SK-N-SH (cell line): ENCODE measurements around the gene XRCC5. TPM values are rescaled to one million over a fixed set of nuclear protein-coding genes. Genes with fewer than 3 reads are reported as not detected.

Experiments
- CTCF ChIA-PET: fragments of 300-600, 350-600 bp; formaldehyde crosslinking; extraction: SDS; loops from one replicate; lab custom pipeline; 2021; lab: Yijun Ruan, JAX
- POLR2A ChIA-PET: fragments of 350-600 bp; sonication (Branson Sonifier 250); formaldehyde crosslinking; extraction: SDS; loops from one replicate; lab custom pipeline; 2020; ENCODE audit warnings: antibody characterized with exemption, inconsistent platforms; lab: Yijun Ruan, JAX
- DNase-seq: peaks from one replicate; pipeline ENCODE4 v3.0.0; 2012
- H2AFZ ChIP-seq: fragments of 200-600 bp; sonication (generic); 2 replicates; pipeline ENCODE4 v1.8.1; 2016; ENCODE audit warnings: antibody characterized with exemption, mild to moderate bottlenecking, low read depth
- H3F3A ChIP-seq: fragments of 200-600 bp; sonication (generic); replicated peaks from 2 replicates; pipeline ENCODE3; 2016; ENCODE audit warnings: antibody characterized with exemption, mild to moderate bottlenecking; ENCODE audit not compliant: insufficient read depth
- H3K27ac ChIP-seq, 2 experiments: fragments of 200-500 bp in 1 of 2; fragments of 200-600 bp in 1 of 2; sonication (Bioruptor generic) in 1 of 2; sonication (generic), shearing (Covaris generic) in 1 of 2; 2 replicates each; pipeline versions ENCODE4 v1.5.1 to v1.6.1; 2014 to 2016; ENCODE audit warnings: low read depth in 2 of 2, inconsistent platforms in 1 of 2, low read length in 1 of 2, mild to moderate bottlenecking in 1 of 2, mixed read lengths in 1 of 2
- H3K27me3 ChIP-seq: fragments of 200-600 bp; sonication (generic), shearing (Covaris generic); 2 replicates; pipeline ENCODE4 v1.6.1; 2016; ENCODE audit warnings: mixed run types; ENCODE audit not compliant: insufficient read depth
- H3K36me3 ChIP-seq, 2 experiments: fragments of 200-500 bp in 1 of 2; fragments of 200-600 bp in 1 of 2; sonication (Bioruptor generic) in 1 of 2; sonication (generic) in 1 of 2; replicated peaks in 1 of 2; 2 replicates each; pipeline versions ENCODE3 to v1.5.1; 2014 to 2016; ENCODE audit warnings: low read length in 1 of 2, mild to moderate bottlenecking in 1 of 2; ENCODE audit not compliant: insufficient read depth in 2 of 2, control insufficient read depth in 1 of 2
- H3K4me1 ChIP-seq, 2 experiments: fragments of 200-500 bp in 1 of 2; fragments of 200-600 bp in 1 of 2; sonication (Bioruptor generic) in 1 of 2; sonication (generic), shearing (Covaris generic) in 1 of 2; 2 replicates each; pipeline versions ENCODE4 v1.5.1 to v1.6.1; 2014 to 2016; ENCODE audit warnings: low read depth in 1 of 2, low read length in 1 of 2, mixed run types in 1 of 2; ENCODE audit not compliant: insufficient read depth in 2 of 2, control insufficient read depth in 1 of 2
- H3K4me2 ChIP-seq: fragments of 200-600 bp; sonication (generic), shearing (Covaris generic); 2 replicates; pipeline ENCODE4 v1.6.1; 2017; ENCODE audit warnings: mixed run types
- H3K4me3 ChIP-seq, 2 experiments: fragments of 200-500 bp in 1 of 2; fragments of 200-600 bp in 1 of 2; sonication (Bioruptor generic) in 1 of 2; sonication (generic), shearing (Covaris generic) in 1 of 2; 2 replicates each; pipeline versions ENCODE4 v1.5.1 to v1.8.1; 2014 to 2016; ENCODE audit warnings: low read depth in 2 of 2, inconsistent platforms in 1 of 2, low read length in 1 of 2, mild to moderate bottlenecking in 1 of 2, mixed read lengths in 1 of 2, moderate library complexity in 1 of 2
- H3K79me2 ChIP-seq: fragments of 200-600 bp; sonication (generic); 2 replicates; pipeline ENCODE4 v1.8.1; 2017; ENCODE audit warnings: mild to moderate bottlenecking; ENCODE audit not compliant: insufficient read depth
- H3K9ac ChIP-seq: fragments of 200-600 bp; sonication (generic); 2 replicates; pipeline ENCODE4 v1.6.1; 2017; ENCODE audit warnings: mixed run types
- H3K9me2 ChIP-seq: fragments of 200-600 bp; sonication (generic); 2 replicates; pipeline ENCODE4 v1.6.1; 2017; ENCODE audit warnings: mixed run types
- H3K9me3 ChIP-seq: fragments of 200-600 bp; sonication (generic); 2 replicates; pipeline ENCODE4 v1.6.1; 2017; ENCODE audit warnings: mixed run types, mild to moderate bottlenecking, moderate library complexity
- H4K20me1 ChIP-seq: fragments of 200-600 bp; sonication (generic); 2 replicates; pipeline ENCODE4 v1.6.1; 2017; ENCODE audit warnings: mild to moderate bottlenecking, mixed run types; ENCODE audit not compliant: insufficient read depth
- CHD2 ChIP-seq: fragments of 150-350 bp; IDR thresholded peaks from 2 replicates; pipeline ENCODE4 v1.6.1; 2018; ENCODE audit warnings: low read length; ENCODE audit not compliant: partially characterized antibody
- ELF1 ChIP-seq: IDR thresholded peaks from 2 replicates; pipeline ENCODE4 v1.4.0; 2012
- EZH2phosphoT487 ChIP-seq: fragments of 200-600 bp; sonication (generic); IDR thresholded peaks from 2 replicates; pipeline ENCODE4 v1.6.1; 2017; ENCODE audit warnings: low read depth, mixed run types, mild to moderate bottlenecking, antibody characterized with exemption, moderate library complexity, borderline replicate concordance
- FOXJ3 ChIP-seq: sonication (generic); formaldehyde crosslinking; IDR thresholded peaks from 2 replicates; pipeline ENCODE4 v1.5.1; 2020; ENCODE audit warnings: mild to moderate bottlenecking, missing genetic modification reagents
- FOXM1 ChIP-seq: IDR thresholded peaks from 2 replicates; pipeline ENCODE4 v1.4.0; 2012; ENCODE audit warnings: low read depth, mild to moderate bottlenecking
- GABPA ChIP-seq: IDR thresholded peaks from 2 replicates; pipeline ENCODE4 v1.4.0; 2012; ENCODE audit warnings: low read depth, mild to moderate bottlenecking
- JUND ChIP-seq: IDR thresholded peaks from 2 replicates; pipeline ENCODE4 v1.4.0; 2012
- NFIC ChIP-seq: IDR thresholded peaks from 2 replicates; pipeline ENCODE4 v1.4.0; 2012; ENCODE audit warnings: borderline replicate concordance
- NRF1 ChIP-seq: IDR thresholded peaks from 2 replicates; pipeline ENCODE4 v1.6.1; 2012; ENCODE audit warnings: low read depth, mild to moderate bottlenecking, low read length
- POLR2AphosphoS5 ChIP-seq: IDR thresholded peaks from 2 replicates; pipeline ENCODE4 v1.6.1; 2012; ENCODE audit warnings: low read depth, low read length
- RAD21 ChIP-seq: IDR thresholded peaks from 2 replicates; pipeline ENCODE4 v1.6.1; 2012; ENCODE audit warnings: mild to moderate bottlenecking, low read length
- REST ChIP-seq: IDR thresholded peaks from 2 replicates; pipeline ENCODE4 v1.6.1; 2012; ENCODE audit warnings: mild to moderate bottlenecking, low read depth, low read length, moderate library complexity
- RFX5 ChIP-seq: IDR thresholded peaks from 2 replicates; pipeline ENCODE4 v1.6.1; 2012; ENCODE audit warnings: mild to moderate bottlenecking, improper control_type of control experiment, low read length
- SIN3A ChIP-seq: IDR thresholded peaks from 2 replicates; pipeline ENCODE4 v1.6.1; 2012; ENCODE audit warnings: low read depth, mild to moderate bottlenecking, low read length, moderate library complexity, borderline replicate concordance
- TAF1 ChIP-seq: IDR thresholded peaks from 2 replicates; pipeline ENCODE4 v1.6.1; 2012; ENCODE audit warnings: low read depth, mild to moderate bottlenecking, low read length, moderate library complexity, borderline replicate concordance
- TEAD4 ChIP-seq: IDR thresholded peaks from 2 replicates; pipeline ENCODE4 v1.4.0; 2012; ENCODE audit warnings: mild to moderate bottlenecking, borderline replicate concordance; ENCODE audit not compliant: insufficient read depth
- USF1 ChIP-seq: IDR thresholded peaks from 2 replicates; pipeline ENCODE4 v1.4.0; 2012; ENCODE audit warnings: low read depth, borderline replicate concordance
- USF2 ChIP-seq: fragments of 150-350 bp; IDR thresholded peaks from 2 replicates; pipeline ENCODE4 v1.6.1; 2017; ENCODE audit warnings: antibody characterized with exemption, low read length, low read depth, borderline replicate concordance
- WGBS: methylation state at CpG from one replicate; pipeline ENCODE4 v1.1.6; 2017; ENCODE audit warnings: low lambda C conversion rate; 5-methylcytosine and 5-hydroxymethylcytosine counted together
- polyA plus RNA-seq, 3 experiments: library from polyadenylated mRNA; depleted of rRNA; stranded (reverse); fragments of >200 nt; gene quantifications; 2 replicates each; pipeline ENCODE4 v1.2.3, GENCODE V29; 2012
- TF ChIP-seq, protein P1 (sequence below): IDR thresholded peaks from 2 replicates; pipeline ENCODE4; 2012

XRCC5 gene
- polyA plus RNA-seq, 1 of the 3 experiments (the other 2 are of a cell fraction) = 125 TPM

- no peak for TF ChIP-seq USF2
- TF ChIP-seq POLR2AphosphoS5 = no peak
Observed at GRCh38 chr2:216107760-216108159, 1.4 kb upstream of the XRCC5 start (continued).

DNA sequence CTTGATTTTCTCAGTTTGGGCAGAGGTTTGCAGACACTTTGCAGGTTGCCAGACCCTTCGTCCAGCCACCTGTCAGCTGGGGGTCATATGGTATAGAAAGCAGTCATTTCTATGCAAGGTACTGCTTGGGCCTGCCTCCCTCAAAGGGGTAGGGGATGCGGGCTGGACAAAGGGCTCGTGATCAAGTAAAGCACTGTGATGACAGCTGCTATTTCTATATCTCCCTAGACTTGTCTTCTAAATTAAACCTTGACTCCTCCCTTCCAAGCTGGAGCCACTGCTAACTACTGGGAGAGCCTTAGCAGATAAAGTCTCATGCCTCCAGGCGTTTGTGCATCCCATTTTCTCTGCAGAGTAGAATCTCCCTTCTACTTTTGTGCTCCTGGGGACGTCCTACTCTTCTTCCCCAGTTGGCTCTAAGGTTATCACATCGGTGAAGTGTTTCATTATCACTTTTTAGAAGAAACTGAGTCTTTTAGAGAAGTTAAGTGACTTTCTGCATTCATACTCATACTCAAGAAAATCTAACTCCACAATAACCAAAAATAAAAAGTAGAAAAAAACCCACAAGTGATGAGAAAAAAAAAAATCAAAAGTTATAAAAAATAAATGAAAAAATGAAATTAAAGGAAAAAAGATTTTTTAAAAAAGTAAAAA is 710 bp upstream of the XRCC5 start:
- Histone ChIP-seq H3K9me3 (no peaks in the 10 kb centered on the region), H3K4me3 (peak overlapping the region; percentile 56 to 97), H3K9me2 (no peaks in the 10 kb centered on the region), H3K4me1 (peaks cover 9 to 20% of the 10 kb centered on the region in 2 experiments), H3K36me3 (peaks cover 28 to 30% of the 10 kb centered on the region in 2 experiments), H3K27me3 (no peaks in the 10 kb centered on the region), H3K27ac (peak overlapping the region; percentile 85 to 89), H3K9ac (peak overlapping the region; percentile 55; the same call in 1 of the 2 replicates), H3K79me2 (peaks cover 40% of the 10 kb centered on the region), H3K4me2 (peak overlapping the region; percentile 74), H3F3A (peaks cover 11% of the 10 kb centered on the region), H4K20me1 (peaks cover 11% of the 10 kb centered on the region), H2AFZ (peak overlapping the region; percentile 74)
- DNase-seq = peak; percentile 48
- WGBS = 65% methylated on average over 6 of the region's 6 CpGs
- TF ChIP-seq REST (no peak), SIN3A (no peak), RAD21 (no peak), CHD2 (no peak), NFIC (no peak), USF1 (no peak), FOXJ3 (no peak), FOXM1 (no peak), RFX5 (no peak), ELF1 (no peak), TAF1 (no peak), GABPA (no peak), TEAD4 (no peak), EZH2phosphoT487 (no peak), NRF1 (no peak), JUND (no peak)
- TF ChIP-seq, protein P1, sequence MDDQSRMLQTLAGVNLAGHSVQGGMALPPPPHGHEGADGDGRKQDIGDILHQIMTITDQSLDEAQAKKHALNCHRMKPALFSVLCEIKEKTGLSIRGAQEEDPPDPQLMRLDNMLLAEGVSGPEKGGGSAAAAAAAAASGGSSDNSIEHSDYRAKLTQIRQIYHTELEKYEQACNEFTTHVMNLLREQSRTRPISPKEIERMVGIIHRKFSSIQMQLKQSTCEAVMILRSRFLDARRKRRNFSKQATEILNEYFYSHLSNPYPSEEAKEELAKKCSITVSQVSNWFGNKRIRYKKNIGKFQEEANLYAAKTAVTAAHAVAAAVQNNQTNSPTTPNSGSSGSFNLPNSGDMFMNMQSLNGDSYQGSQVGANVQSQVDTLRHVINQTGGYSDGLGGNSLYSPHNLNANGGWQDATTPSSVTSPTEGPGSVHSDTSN = no peak
- ChIA-PET POLR2A (interaction anchor here (1.4 to 2.5 kb wide), 3 partner anchors 24 to 27 kb away, joined by 3 to 17 read pairs (median 4); partner anchors contain the start of genes PECR and TMEM169), CTCF (interaction anchor here (0.7 to 2.2 kb wide), 5 partner anchors 26 to 579 kb away, joined by 3 to 8 read pairs (median 4); partner anchors contain the start of gene TMEM169)
